ENCODE data around the gene TAS2R50.
"Not testable (repeated sequence)": the region's sequence is repeated elsewhere in the genome, so short reads cannot be mapped to it uniquely, and the experiment has no call there.

Gene TAS2R50, protein sequence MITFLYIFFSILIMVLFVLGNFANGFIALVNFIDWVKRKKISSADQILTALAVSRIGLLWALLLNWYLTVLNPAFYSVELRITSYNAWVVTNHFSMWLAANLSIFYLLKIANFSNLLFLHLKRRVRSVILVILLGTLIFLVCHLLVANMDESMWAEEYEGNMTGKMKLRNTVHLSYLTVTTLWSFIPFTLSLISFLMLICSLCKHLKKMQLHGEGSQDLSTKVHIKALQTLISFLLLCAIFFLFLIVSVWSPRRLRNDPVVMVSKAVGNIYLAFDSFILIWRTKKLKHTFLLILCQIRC

DNA sequence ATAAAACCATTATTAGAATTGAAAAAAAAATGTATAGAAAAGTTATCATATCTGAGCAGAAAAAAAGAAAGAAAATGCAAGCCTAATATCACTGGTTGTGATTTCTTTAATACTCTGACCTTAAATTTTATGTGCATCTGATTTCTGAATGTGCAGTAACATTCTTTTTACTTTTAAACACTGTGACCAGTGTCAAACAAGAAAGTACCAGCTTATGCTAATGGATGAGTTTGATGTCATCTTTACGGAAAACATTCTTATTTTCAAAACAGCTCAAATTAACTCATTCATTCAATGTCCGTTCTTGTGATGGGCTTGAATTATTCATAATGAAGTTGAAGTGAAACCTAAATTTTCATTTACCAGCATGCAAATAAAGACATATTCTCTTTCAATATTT is at the start of gene TAS2R50:
TSS of gene TAS2R50 (minus strand) at position 101 of the 400 bp plus-strand sequence. CDS start at position 49, 52 bp downstream.
- no peak for DNase-seq (ENCODE audit: low read depth)

DNA sequence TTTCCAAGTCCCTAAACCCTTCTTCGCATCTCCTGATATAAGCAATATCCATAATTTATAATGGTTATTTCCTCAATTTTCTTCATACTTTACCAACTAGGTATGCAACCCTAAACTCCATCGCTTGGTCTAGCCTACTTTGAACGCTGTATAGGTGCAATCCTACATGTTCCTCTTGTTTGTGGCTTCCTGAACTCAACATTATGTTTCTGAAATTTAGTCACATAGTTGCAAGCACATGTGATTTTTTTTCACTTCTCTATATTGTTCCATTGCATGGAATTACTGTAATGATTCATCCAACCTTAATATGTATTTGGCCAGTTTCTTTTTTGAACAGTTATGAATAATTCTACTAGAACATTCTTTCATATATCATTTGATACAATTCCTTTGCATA is 47.2 kb upstream of the TAS2R50 start:
- DNase-seq (ENCODE audit: low read depth) = not testable (repeated sequence)

DNA sequence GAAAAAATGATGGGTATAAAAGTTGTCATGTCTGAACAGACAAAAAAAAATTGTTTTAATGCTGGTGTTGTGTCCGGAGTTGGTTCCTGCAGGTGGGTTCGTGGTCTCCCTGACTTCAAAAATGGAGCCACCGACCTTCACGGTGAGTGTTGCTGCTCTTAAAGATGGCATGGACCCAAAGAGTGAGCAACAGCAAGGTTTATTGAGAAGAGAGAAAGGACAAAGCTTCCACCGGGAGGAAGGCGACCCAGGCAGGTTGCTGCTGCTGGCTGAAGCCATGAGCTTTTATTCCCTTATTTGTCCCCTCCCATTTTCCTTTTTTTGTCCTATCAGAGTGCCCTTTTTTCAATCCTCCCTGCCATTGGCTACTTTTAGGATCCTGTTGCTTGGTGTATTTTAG is 44.6 kb upstream of the TAS2R50 start, which contains the start of gene TAS2R31:
TSS of gene TAS2R31 (minus strand) at position 101 of the 400 bp plus-strand sequence. CDS start at position 29, 72 bp downstream.
- no peak for DNase-seq (ENCODE audit: low read depth)

DNA sequence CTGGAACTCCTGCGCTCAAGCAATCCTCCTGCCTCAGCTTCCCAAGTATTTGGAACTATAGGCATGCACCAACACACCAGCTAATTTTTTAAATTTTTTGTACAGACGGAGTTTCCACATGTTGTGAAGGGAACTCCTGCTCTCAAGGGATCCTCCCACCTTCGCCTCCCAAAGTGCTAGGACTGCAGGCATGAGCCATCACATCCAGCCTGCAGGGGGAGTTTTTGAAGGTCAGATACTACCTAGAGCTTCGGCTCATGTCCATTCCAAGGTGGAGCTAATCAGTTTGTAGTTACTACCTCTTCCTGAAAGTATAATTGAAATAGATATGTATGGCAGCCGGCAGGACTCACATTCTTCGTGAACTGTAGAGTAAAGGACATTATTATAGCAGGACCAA is 39.4 kb upstream of the TAS2R50 start:
- DNase-seq (ENCODE audit: low read depth) = no peak

DNA sequence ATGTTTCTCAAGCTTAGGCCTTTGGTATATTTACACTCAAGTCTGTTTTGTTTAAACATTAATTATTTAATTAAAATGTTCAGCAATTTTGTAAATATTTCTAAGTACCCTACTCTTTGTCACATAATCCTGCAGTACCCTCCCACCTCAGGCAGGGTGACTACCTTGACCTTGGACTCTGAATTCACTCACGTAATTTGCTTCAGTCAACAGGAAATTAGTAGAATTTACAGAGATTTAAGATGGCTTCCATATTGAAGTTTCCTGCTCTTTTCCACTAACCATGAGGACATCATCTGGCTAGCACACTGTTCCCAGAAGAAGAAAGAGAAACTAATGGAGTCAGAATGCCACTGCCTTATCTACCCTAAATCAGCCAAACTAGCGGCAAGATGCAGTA is 36.7 kb upstream of the TAS2R50 start:
- DNase-seq (ENCODE audit: low read depth) = no peak

DNA sequence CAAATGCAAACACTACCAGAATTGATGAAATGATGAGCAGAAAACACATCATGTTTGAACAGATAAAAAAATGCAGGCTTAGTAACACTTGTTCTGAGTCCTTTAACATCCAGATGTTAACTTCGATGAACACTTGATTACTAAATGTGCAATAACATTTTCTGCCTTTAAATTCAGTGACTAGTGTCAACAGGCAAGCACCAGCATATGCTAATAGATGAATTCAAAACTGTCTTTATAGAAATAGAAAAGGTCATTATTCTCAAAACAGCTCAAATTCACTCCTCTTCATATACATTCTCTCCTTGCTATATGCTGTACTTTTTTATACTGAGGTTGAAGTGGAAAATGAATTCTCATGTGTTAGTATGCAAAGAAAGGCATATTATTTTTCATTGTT is 35.8 kb upstream of the TAS2R50 start, which contains the start of gene TAS2R19:
TSS of gene TAS2R19 (minus strand) at position 101 of the 400 bp plus-strand sequence. CDS start at position 52, 49 bp downstream.
- DNase-seq (ENCODE audit: low read depth) = no peak

DNA sequence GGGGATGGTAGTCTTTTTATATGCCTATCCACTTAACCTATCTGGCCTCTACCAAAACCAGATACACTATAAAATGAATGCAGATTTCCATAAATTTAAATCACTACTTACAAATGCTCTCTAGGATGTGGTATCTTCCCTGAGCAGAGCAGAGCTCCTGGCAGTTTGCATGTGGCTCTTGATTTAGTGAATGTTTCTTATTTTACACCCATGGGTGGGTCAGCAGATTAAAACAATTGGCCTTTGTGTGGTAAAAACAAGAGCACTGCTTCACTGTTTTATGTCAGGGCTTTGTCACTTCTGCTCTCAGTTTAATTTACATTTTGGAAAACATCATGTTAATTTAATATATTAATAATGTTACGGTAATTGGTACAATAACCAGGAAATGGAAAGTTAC is 30.2 kb upstream of the TAS2R50 start:
- DNase-seq (ENCODE audit: low read depth) = no peak

DNA sequence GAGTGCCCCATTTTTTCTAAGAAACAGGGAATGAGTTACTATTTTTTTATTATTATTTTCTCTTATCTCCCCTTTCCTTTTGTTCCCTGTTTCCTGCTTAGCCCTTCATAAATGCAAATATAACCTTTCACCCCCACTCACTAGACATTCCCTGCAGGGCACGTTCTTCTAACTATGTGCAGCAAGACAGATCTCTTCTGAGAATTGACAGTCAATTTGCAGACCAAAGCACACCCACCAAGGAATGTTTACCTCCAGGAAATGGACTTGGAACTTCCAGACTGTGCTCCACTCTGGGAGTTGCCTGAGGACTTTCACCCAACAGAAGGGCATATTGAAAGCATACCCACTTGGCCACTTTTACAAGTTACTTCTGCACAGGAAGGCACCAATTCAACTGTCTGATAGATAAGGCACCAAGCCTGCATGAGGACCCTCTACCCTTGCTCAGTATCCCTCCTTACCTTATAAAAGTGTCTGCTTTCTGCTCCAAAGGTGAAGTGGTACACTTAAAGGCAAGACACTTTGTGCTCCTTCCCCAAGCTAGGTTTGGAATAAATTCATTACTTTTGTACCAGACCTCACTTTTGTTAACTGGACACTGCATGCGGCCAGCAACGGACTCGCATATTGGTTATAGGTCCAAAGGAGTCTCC is 29.2 kb upstream of the TAS2R50 start:
- DNase-seq (ENCODE audit: low read depth) = no peak

DNA sequence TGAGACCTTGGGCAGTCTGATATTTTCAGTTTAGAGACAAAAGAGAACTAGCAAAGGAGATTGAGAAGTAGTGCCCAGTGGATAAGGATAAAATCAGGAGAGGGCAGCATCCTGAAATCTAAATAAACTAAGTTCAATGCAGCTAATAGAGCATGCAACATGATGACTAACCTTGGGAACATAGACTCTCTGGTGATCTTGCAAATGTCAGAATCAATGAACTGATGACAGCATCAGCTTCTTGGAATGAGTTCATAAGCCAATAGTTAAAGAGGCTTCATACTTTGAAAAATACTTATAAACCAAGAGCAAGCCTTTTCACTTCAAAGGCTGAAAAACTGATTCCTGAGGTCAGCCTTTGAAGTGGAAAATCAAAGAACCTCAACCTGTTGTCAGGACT is 27.5 kb upstream of the TAS2R50 start:
- DNase-seq (ENCODE audit: low read depth) = no peak

DNA sequence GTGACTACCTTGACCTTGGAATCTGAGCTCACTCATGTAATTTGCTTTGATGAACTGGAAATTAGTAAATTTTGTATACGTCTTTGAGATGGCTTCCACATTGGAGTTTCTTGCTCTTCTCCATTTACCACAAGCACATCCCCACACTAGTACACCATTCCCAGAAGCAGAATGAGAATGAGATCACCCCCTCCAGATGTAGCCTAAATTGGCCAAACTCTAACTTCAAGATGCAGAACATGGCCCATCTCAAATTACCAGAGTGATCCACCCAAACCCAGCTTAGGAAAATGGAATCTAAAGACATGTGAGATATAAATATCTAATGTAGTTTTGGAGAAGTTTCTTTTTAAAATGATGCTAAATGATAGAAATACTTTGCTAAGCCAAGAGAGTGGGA is 20.9 kb upstream of the TAS2R50 start:
- no peak for DNase-seq (ENCODE audit: low read depth)

DNA sequence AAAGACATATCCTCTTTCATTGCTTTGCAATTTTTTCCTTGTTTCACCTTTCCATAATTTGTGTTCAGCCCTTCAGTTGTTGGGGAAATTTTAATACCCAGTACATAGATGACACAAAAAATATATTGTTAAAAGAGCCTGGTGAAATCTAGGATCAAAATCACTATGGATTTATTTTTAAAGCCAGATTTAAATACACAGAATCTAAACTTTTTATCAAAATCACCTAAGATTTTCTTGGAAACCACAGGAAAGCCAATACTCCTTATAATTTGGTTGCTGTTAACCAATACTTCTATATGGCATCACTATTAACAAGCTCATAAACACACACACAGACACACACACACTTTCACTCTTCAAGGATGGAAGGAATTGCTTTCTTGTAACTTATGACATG is 11.5 kb upstream of the TAS2R50 start, which contains the start of gene TAS2R20:
TSS of gene TAS2R20 (minus strand) at position 101 of the 400 bp plus-strand sequence. CDS start 429 bp downstream, outside the sequence.
- no peak for DNase-seq (ENCODE audit: low read depth)

DNA sequence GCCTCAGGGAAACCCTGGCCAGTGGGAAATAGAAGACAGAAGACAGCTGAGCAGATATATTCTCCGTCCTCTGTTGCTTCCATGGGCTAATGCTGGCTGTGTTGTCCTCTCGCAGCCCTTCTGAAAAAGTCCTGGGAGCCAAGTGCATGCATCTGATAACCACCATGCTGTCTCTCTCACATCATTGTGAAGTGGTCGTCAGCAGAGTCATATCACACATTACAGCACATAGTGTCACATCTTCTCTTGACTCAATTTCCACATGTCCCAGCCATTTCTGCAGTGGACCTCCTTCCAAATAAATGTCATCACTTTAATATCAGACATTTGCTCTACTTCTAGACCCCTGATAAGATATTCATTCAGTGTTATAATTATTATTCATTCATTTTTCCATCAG is 7.6 kb upstream of the TAS2R50 start:
- DNase-seq (ENCODE audit: low read depth) = no peak

DNA sequence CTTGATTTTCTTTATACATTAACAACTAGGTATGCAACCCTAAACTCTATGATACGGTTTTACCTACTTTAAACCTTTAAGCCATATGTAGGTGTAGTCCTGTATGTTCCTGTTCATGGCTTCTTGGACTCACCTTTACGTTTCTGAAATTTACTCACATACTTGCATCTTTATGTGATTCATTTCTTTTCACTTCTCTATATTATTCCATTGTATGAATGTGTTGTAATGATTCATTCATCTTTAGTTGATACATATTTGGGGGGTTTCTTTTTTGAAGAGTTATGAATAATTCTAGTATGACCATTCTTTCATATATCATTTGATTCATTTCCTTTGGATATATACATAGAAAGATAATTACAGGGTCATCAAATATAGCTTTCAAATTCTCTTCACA is 2.4 kb upstream of the TAS2R50 start:
- DNase-seq (ENCODE audit: low read depth) = no peak

DNA sequence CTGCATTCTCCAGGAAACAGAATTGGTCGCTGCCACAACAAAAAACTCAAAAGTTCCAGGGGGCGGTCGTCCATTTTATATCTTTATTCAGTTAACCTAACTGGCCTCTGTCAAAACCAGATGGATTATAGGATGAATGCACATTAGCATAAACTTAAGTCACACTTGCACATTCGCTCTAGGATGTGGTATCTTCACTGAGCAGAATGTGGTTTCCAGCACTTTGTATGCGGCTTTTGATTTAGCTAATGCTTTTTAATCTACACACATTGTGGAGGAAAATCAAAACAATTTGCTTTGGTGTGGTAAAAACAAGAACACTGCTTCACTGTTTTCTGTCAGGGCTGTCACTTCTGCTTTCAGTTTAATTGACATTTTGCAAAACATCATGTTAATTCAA is 4.5 kb downstream of the TAS2R50 start:
- DNase-seq (ENCODE audit: low read depth) = no peak

DNA sequence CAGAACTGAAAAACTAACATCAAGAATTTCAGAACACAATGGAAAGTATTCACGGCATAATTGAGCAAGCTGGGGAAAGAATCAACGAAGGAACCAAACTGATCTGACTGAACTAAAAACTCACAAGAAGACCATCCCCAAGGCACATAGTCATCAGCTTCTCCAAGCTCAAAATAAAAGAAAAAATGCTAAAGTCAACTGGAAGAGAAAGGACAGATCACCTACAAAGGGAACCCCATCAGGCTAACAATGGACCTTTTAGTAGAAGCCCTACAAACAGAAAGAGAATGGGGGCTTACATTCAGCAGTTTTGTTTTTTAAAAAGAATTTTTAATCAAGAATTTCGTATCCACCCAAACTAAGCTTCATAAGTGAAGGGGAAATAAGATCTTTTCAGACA is 11.7 kb downstream of the TAS2R50 start:
- DNase-seq (ENCODE audit: low read depth) = no peak

DNA sequence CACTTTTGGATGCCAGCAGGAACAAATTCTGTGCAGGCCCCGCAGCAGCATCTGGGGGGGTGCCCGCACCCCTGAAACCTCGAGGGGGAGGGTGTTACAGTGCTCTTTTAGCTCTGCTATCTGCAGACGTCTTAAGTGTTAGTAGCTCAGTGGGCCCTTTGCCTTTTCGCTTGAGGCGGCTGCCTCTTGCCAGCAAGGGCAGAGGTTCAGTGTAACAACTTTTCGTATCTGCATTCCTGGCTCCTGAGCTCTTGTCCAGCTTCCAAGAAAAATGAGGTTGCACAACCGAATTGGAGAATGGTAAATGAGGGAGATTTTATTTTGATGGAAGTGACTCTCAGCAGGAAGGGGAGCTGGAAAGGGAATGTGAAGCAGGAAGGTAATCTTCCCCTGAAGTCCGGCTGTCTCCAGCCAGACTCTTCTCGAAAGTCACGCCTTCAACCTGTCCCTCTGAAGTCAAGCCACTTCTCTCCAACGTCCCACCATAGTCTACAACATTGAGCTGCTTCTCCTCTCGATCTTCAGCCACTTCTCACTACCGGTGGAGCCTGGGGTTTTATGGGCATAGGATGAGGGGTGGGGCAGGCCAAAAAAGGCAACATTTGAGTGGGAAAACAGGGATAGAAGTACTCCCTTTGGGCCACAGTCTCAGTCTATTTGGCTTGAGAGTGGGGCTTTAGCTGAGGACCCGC is 17.8 kb downstream of the TAS2R50 start:
- DNase-seq (ENCODE audit: low read depth) = no peak

DNA sequence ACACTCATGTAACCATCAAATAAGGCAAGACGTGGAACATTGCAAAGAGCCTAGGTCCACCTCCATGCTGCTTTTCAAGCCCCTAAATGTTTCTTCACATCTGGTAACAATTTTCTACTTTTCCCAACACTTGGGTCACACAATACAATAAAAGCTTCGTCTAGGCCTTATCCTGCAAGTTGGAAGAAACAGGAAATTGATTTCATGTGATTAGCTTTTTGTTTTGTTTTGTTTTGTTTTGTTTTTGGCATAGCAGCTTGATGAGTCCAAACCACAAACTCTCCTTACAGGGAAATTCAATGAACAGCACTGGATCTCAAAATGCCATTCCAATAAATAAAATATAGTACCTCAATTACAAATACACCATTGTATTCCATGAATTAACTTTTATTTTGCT is 19.3 kb downstream of the TAS2R50 start:
- DNase-seq (ENCODE audit: low read depth) = no peak

DNA sequence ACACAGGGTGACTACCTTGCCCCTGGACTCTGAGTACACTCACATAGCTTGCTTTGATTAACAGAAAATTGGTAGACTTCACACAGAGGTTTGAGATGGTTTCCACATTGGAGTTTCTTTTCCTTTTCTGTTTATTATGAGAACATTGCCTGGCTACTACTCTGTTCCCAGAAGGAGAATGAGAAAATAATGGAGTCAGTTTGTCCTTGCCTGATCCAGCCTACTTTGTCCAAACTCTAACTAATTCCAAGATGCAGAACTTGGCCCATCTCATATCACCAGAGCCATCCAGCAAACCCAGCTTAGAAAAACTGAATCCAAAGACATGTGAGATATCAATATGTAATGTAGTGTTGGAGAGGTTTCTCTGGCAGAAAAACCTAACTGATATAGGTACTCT is 20.4 kb downstream of the TAS2R50 start:
- DNase-seq (ENCODE audit: low read depth) = no peak

DNA sequence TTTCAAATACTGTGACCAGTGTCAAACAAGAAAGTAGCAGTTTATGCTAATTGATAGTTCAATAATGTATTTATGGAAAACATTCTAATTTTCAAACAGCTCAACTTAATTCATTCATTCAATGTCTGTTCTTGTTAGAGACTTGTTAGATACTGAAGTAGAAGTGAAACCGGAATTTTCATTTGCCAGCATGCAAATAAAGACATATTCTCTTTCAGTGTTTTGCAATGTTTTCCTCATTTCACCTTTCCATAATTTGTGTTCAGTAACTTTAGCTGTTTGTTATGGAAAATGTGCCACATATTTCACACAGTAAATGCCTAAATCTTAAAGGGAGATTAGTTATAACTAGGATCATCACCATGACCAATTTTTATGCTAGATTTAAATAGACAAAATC is 21.2 kb downstream of the TAS2R50 start:
- no peak for DNase-seq (ENCODE audit: low read depth)

DNA sequence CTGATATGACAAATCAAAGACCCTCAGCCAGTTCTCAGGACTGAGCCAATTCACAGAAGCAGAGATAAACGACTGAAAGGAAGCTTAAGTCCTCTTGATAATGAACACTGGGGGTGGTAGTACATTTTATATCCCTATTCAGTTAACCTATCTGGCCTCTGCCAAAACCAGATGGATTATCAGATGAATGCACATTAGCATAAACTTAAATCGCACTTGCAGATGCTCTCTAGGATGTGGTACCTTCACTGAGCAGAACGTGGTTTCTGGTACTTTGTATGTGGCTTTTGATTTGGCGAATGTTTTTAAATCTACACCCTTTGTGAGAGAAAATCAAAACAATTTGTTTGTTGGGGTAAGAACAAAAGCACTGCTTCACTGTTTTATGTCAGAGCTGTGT is 26.5 kb downstream of the TAS2R50 start:
- no peak for DNase-seq (ENCODE audit: low read depth)

DNA sequence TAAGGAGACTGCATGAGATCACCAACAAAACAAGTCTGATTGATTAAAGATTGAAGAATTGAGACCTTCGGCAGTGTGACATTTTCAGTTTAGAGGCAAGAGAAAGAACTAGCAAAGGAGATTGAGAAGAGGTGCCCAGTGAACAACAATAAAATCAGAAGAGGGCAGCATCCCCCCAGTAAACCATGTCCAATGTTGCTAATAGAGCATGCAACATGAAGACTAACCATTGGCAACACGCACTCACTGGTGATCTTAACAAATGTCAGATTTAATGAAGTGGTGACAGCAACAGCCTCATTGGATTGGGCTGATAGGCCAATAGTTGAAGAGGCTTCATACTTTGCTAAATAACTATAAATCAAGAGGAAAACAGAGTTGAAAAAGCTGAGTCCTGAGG is 26.9 kb downstream of the TAS2R50 start:
- DNase-seq (ENCODE audit: low read depth) = no peak

DNA sequence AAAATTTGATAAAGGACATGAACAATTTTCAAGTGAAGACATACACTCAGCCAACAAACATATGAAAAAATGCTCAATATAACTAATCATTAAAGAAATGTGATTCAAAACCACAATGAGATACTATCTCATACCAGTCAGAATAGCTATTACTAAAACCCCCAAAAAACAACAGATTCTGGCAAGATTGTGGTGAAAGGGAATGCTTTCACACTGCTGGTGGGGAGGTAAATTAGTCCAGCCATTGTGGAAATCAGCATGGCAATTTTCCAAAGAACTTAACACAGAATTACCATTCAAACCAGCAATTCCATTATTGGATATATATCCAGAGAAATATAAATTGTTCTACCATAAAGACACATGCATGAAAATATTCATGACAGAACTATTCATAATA is 29.0 kb downstream of the TAS2R50 start:
- DNase-seq (ENCODE audit: low read depth) = no peak

DNA sequence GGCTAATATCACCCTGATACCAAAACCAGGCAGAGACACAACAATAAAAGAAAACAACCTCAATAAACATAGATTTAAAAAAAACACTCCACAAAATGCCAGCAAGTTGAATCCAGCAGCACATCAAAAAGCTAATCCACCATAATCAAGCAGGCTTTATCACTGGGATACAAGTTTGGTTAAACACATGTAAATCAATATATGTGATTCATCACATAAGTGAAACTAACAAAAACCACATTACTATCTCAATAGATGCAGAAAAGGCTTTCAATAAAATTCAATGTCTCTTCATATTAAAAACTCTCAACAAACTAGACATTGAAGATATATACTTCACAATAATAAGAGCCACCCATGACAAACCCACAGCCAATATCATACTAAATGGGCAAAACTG is 30.6 kb downstream of the TAS2R50 start:
- no peak for DNase-seq (ENCODE audit: low read depth)

All from stimulated activated CD4-positive, alpha-beta T cell treated with anti-CD3 and anti-CD28 coated beads, Interleukin-2, amount 100 ng/mL, for 4 hours (primary cell).